ENCODE results near the gene RCOR1.

DNA sequence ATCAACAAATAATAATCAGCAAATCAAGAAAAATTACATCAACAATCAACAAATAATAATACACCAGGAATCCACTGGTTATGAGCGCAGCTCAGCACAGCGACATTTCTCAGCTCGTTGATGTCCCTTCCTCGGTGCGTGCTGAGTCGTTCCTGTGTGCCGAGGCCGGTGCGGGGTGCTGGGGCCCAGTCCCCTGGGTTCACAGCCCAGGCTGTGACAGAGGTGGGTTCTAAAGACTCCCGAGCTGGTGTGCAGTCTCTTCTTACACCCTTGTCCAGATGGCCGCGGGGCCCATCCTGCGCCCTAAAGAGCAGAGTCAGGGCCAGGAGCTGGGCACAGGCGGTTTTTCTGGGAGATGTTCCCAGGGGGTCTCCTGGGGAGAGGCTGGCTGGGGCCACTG is 157.9 kb downstream of the RCOR1 start:
- no peak for TF ChIP-seq POLR2AphosphoS5 (IDR thresholded peaks at IDR 0.05; ENCODE audit: low read depth, low read length)
- TF ChIP-seq REST (IDR thresholded peaks at IDR 0.05; ENCODE audit: insufficient read depth in 1 of 2, low read depth in 2 of 2, low read length in 2 of 2): no peak
- TF ChIP-seq SIN3A (IDR thresholded peaks at IDR 0.05; ENCODE audit: borderline replicate concordance, insufficient read depth, low read length): no peak
